HEK293T (cell line): ENCODE data around the gene KCNK4.

Source experiments
- CTCF ChIA-PET: fragments of 350-600 bp; formaldehyde crosslinking; extraction: SDS; loops from one replicate; lab custom pipeline; 2021; ENCODE audit warnings: antibody characterized with exemption, inconsistent platforms; lab: Yijun Ruan, JAX
- POLR2A ChIA-PET: fragments of 350-600 bp; formaldehyde crosslinking; extraction: SDS; loops from one replicate; lab custom pipeline; 2020; ENCODE audit warnings: antibody characterized with exemption, inconsistent platforms; lab: Yijun Ruan, JAX
- DNase-seq: peaks from one replicate; pipeline ENCODE4 v3.0.0; 2012; ENCODE audit warnings: mixed read lengths; ENCODE audit errors: extremely low spot score
- ARNT ChIP-seq: fragments of 450-650 bp; IDR thresholded peaks from 2 replicates; pipeline ENCODE4 v1.6.1; 2017; ENCODE audit warnings: mild to moderate bottlenecking
- BHLHE40 ChIP-seq: fragments of 450-650 bp; IDR thresholded peaks from 2 replicates; pipeline ENCODE4 v1.6.1; 2016; ENCODE audit warnings: mild to moderate bottlenecking, moderate library complexity, borderline replicate concordance
- CTBP1 ChIP-seq: fragments of 450-650 bp; IDR thresholded peaks from 2 replicates; pipeline ENCODE4 v1.6.1; 2016; ENCODE audit warnings: borderline replicate concordance
- ELF4 ChIP-seq: fragments of 450-650 bp; IDR thresholded peaks from 2 replicates; pipeline ENCODE4 v1.6.1; 2017; ENCODE audit warnings: antibody characterized with exemption
- FOXA1 ChIP-seq: fragments of 450-650 bp; IDR thresholded peaks from 2 replicates; pipeline ENCODE4 v1.6.1; 2016; ENCODE audit warnings: mild to moderate bottlenecking
- FOXK2 ChIP-seq: fragments of 450-650 bp; IDR thresholded peaks from 2 replicates; pipeline ENCODE4 v1.6.1; 2016; ENCODE audit warnings: mild to moderate bottlenecking
- FOXM1 ChIP-seq: fragments of 450-650 bp; IDR thresholded peaks from 2 replicates; pipeline ENCODE4 v1.6.1; 2017; ENCODE audit warnings: mild to moderate bottlenecking, borderline replicate concordance
- HDGF ChIP-seq: fragments of 450-650 bp; IDR thresholded peaks from 2 replicates; pipeline ENCODE4 v1.6.1; 2017; ENCODE audit warnings: antibody characterized with exemption, borderline replicate concordance
- L3MBTL2 ChIP-seq: fragments of 450-650 bp; conservative IDR thresholded peaks from 2 replicates; pipeline ENCODE4 v1.6.1; 2016; ENCODE audit warnings: mild to moderate bottlenecking
- LEF1 ChIP-seq: fragments of 450-650 bp; IDR thresholded peaks from 2 replicates; pipeline ENCODE4 v1.6.1; 2017; ENCODE audit warnings: mild to moderate bottlenecking, borderline replicate concordance
- NFRKB ChIP-seq: fragments of 450-650 bp; IDR thresholded peaks from 2 replicates; pipeline ENCODE4 v1.6.1; 2016; ENCODE audit warnings: mild to moderate bottlenecking, moderate library complexity
- PKNOX1 ChIP-seq: fragments of 450-650 bp; IDR thresholded peaks from 2 replicates; pipeline ENCODE4 v1.6.1; 2016
- SP1 ChIP-seq: fragments of 450-650 bp; IDR thresholded peaks from 2 replicates; pipeline ENCODE4 v1.6.1; 2017
- SUZ12 ChIP-seq: fragments of 450-650 bp; IDR thresholded peaks from 2 replicates; pipeline ENCODE4 v1.6.1; 2016; ENCODE audit warnings: mild to moderate bottlenecking
- TARDBP ChIP-seq: fragments of 450-650 bp; IDR thresholded peaks from 2 replicates; pipeline ENCODE4 v1.6.1; 2016
- ZNF384 ChIP-seq: fragments of 450-650 bp; IDR thresholded peaks from 2 replicates; pipeline ENCODE4 v1.6.1; 2016

KCNK4 gene

GRCh38 chr11:64287676-64288352, 3.3 kb upstream of the KCNK4 start:
- ChIA-PET POLR2A (interaction anchor here (1.4 to 8.5 kb wide), 2 partner anchors 17 to 30 kb away, joined by 3 to 81 read pairs; partner anchors contain the start of gene PRDX5), CTCF (interaction anchor here (0.7 kb wide), 1 partner anchor 69 kb away, joined by 3 read pairs; no protein-coding TSS in a partner anchor)
- no peak for DNase-seq
- TF ChIP-seq SUZ12 (no peak), LEF1 (no peak), SP1 (no peak), CTBP1 (no peak), ELF4 (no peak)

DNA sequence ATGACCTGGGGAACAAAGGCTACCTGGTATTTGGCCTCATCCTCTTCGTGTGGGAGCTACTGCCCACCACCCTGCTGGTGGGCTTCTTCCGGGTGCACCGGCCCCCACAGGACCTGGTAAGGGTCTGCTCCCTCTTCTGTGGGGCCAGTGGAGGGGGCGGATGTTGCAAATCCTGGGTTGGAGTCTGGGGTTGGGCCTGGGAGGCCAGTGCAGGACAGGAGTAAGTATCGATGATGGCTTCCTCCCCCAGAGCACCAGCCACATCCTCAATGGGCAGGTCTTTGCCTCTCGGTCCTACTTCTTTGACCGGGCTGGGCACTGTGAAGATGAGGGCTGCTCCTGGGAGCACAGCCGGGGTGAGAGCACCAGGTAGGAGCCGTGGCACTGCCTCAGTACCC, 2.8 kb upstream of the KCNK4 start:
- ChIA-PET CTCF (no interaction called here), POLR2A (interaction anchor here (1.4 to 8.5 kb wide), 2 partner anchors 18 to 30 kb away, joined by 3 to 81 read pairs; partner anchors contain the start of gene PRDX5)
- TF ChIP-seq ARNT: no peak
- no peak for TF ChIP-seq L3MBTL2
- TF ChIP-seq ZNF384: no peak
- TF ChIP-seq FOXK2: no peak
- TF ChIP-seq ELF4: no peak
- no peak for TF ChIP-seq SUZ12
- no peak for TF ChIP-seq FOXA1
- TF ChIP-seq FOXM1: no peak
- no peak for TF ChIP-seq HDGF
- TF ChIP-seq BHLHE40: no peak
- TF ChIP-seq NFRKB: no peak
- no peak for TF ChIP-seq SP1
- no peak for DNase-seq

GRCh38 chr11:64289002-64289564, 2.0 kb upstream of the KCNK4 start:
- ChIA-PET POLR2A (interaction anchor here (0.9 to 2.2 kb wide), 4 partner anchors 12 to 103 kb away, joined by 3 to 13 read pairs (median 4); partner anchors contain the start of gene STIP1), CTCF (interaction anchor here (1.1 to 2.1 kb wide), 2 partner anchors 12 to 68 kb away, joined by 6 to 9 read pairs; no protein-coding TSS in a partner anchor)
- no peak for TF ChIP-seq ARNT
- no peak for DNase-seq

DNA sequence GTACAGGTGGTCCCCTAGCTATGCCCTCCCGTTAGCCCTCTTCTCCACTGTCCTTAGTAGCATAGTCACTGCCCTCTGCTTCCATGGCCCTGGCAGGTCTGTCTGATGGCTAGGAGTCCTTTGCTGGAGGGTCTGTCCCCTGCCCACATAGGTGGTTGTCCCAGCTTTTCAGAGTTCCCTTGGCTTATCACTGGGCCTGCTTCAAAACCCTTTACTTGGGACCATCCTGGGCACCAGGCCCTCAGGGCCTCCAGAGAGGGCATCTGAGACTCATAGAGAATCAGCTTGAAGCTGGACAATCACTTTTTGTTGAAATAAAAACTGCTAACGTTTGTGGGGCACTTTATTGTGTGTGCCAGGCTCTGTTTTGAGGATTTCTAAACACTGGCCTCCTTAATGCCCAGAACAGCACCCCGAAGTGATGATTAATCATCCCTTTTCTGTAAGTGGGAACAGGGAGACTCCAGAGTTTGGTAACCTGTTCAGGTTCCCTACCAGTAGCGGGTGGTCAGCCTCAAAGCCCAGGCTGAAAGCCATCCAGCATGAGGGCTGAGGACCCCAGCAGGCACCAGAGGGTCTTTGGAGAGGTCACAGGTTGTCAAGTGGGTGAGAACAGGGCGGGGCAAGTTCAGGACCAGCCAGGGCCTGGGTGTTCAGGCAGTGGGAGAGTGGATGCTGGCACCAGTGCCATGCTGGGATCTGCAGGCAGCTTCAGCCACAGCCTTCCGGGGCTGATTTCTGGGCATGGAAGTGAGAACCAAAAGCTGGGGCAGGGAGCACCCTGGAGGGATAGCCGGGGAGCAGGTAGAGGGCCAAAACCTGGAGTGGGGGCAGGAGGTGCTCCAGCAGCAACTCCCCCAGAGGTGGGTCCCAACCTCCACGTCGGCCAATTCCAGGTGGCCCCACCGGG, 495 bp upstream of the KCNK4 start:
- ChIA-PET CTCF (interaction anchor here (0.6 to 2.1 kb wide), 3 partner anchors 10 to 66 kb away, joined by 3 to 9 read pairs (median 6); no protein-coding TSS in a partner anchor), POLR2A (interaction anchor here (0.9 to 2.2 kb wide), 4 partner anchors 14 to 105 kb away, joined by 3 to 13 read pairs (median 4); partner anchors contain the start of genes PRDX5 and STIP1)
- TF ChIP-seq NFRKB: no peak
- TF ChIP-seq SP1: no peak
- no peak for TF ChIP-seq PKNOX1
- TF ChIP-seq TARDBP: no peak
- no peak for TF ChIP-seq FOXM1
- no peak for TF ChIP-seq LEF1
- no peak for TF ChIP-seq FOXK2
- TF ChIP-seq FOXA1: no peak
- no peak for TF ChIP-seq L3MBTL2
- TF ChIP-seq BHLHE40: no peak
- no peak for DNase-seq

GRCh38 chr11:64291752-64292459, 804 bp downstream of the KCNK4 start:
- no peak for DNase-seq
- TF ChIP-seq SP1: no peak
- TF ChIP-seq SUZ12: no peak
- no peak for TF ChIP-seq FOXK2
- TF ChIP-seq PKNOX1: no peak
- TF ChIP-seq CTBP1: no peak
- TF ChIP-seq LEF1: no peak
- TF ChIP-seq ZNF384: no peak
- ChIA-PET POLR2A (interaction anchor here (0.9 to 1.0 kb wide), 2 partner anchors 26 to 497 kb away, joined by 3 read pairs; partner anchors contain the start of genes PRDX5 and TRMT112), CTCF (interaction anchor here (0.8 kb wide), 1 partner anchor 10 kb away, joined by 3 read pairs; no protein-coding TSS in a partner anchor)
